Measurements from ENCODE around the gene CEP97.

DNA sequence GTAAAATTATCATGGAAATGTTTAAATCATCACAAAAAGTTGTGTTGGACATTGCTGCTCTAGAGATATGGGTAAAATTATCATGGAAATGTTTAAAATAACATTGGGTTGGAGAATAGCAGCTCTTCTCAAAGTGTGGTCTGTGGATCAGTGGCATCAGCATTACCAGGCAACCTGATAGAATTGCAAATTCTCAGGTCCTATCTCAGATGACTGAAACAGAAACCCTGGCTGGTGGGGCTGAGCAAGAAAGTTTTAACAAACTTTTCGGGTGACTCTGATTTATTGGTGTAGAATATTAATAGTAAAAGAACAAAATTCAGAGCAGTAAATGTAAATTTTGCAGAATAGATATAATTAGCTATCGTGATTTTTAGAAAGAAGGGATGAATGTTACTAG lies 83.5 kb downstream of the CEP97 start:
- TF ChIP-seq, protein P1, sequence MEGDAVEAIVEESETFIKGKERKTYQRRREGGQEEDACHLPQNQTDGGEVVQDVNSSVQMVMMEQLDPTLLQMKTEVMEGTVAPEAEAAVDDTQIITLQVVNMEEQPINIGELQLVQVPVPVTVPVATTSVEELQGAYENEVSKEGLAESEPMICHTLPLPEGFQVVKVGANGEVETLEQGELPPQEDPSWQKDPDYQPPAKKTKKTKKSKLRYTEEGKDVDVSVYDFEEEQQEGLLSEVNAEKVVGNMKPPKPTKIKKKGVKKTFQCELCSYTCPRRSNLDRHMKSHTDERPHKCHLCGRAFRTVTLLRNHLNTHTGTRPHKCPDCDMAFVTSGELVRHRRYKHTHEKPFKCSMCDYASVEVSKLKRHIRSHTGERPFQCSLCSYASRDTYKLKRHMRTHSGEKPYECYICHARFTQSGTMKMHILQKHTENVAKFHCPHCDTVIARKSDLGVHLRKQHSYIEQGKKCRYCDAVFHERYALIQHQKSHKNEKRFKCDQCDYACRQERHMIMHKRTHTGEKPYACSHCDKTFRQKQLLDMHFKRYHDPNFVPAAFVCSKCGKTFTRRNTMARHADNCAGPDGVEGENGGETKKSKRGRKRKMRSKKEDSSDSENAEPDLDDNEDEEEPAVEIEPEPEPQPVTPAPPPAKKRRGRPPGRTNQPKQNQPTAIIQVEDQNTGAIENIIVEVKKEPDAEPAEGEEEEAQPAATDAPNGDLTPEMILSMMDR (IDR thresholded peaks at IDR 0.05; ENCODE audit: low read depth, low read length), result no peak
- no peak for TF ChIP-seq POLR2A (IDR thresholded peaks at IDR 0.05; ENCODE audit: extremely low read depth, insufficient read length)
- TF ChIP-seq, protein P2, sequence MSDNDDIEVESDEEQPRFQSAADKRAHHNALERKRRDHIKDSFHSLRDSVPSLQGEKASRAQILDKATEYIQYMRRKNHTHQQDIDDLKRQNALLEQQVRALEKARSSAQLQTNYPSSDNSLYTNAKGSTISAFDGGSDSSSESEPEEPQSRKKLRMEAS (IDR thresholded peaks at IDR 0.05; ENCODE audit: low read depth, low read length), result no peak

Data from NB4 (cell line).